Endothelial cell of umbilical vein (primary cell): ENCODE measurements around the gene RPRD2. TPM values are rescaled to one million over a fixed set of nuclear protein-coding genes. Genes with fewer than 3 reads are reported as not detected.
"Not testable (repeated sequence)": the region's sequence is repeated elsewhere in the genome, so short reads cannot be mapped to it uniquely, and the experiment has no call there.

Experiments used
- BruUV-seq: library from RNA; stranded (reverse); fragments of 400-500 nt; replicated peaks from 2 replicates; lab custom pipeline; 2021; lab: Mats Ljungman, UMichigan
- CTCF ChIA-PET: fragments of 300-600, 350-600 bp; sonication (Branson Sonifier 250); formaldehyde crosslinking; loops from one replicate; lab custom pipeline; 2021; ENCODE audit warnings: antibody characterized with exemption, inconsistent platforms; lab: Charles Lee
- POLR2A ChIA-PET: fragments of 300-600, 350-600 bp; sonication (Branson Sonifier 250); formaldehyde crosslinking; loops from one replicate; lab custom pipeline; 2021; ENCODE audit warnings: antibody characterized with exemption, inconsistent platforms; lab: Charles Lee
- DNase-seq: peaks from one replicate; pipeline ENCODE4 v3.0.0-alpha.2; 2011; ENCODE audit warnings: low read depth, low spot score
- FAIRE-seq: peaks from 2 replicates; lab custom pipeline; 2011; peaks lifted over from hg19 to GRCh38; lab: Jason Lieb, UNC
- H2AFZ ChIP-seq: 2 replicates; pipeline ENCODE4 v1.6.0; 2012; ENCODE audit warnings: low read depth, low read length, control low read depth, inconsistent platforms
- H3K27ac ChIP-seq: 2 replicates; pipeline ENCODE4 v1.5.1; 2011; ENCODE audit warnings: low read depth, mild to moderate bottlenecking, control low read depth, low read length, moderate library complexity; ENCODE audit not compliant: insufficient read depth
- H3K27me3 ChIP-seq, 2 experiments: 2 replicates each; pipeline versions ENCODE4 v1.6.0 to v1.6.1; 2011; ENCODE audit warnings: low read length in 2 of 2, mixed read lengths in 1 of 2; ENCODE audit not compliant: control insufficient read depth in 2 of 2, insufficient read depth in 2 of 2
- H3K36me3 ChIP-seq, 2 experiments: 2 replicates in 1 of 2; 3 replicates in 1 of 2; pipeline ENCODE4 v1.5.1; 2011; ENCODE audit warnings: low read length in 2 of 2, mild to moderate bottlenecking in 1 of 2, moderate library complexity in 1 of 2; ENCODE audit not compliant: control insufficient read depth in 2 of 2, insufficient read depth in 2 of 2; ENCODE audit errors: extremely low read depth in 1 of 2
- H3K4me1 ChIP-seq: 3 replicates; pipeline ENCODE4 v1.5.1; 2011; ENCODE audit warnings: mild to moderate bottlenecking, low read length; ENCODE audit not compliant: control insufficient read depth, insufficient read depth; ENCODE audit errors: extremely low read depth
- H3K4me2 ChIP-seq: 2 replicates; pipeline ENCODE4 v1.6.1; 2011; ENCODE audit warnings: low read length, control low read depth, mixed read lengths; ENCODE audit not compliant: insufficient read depth
- H3K4me3 ChIP-seq, 3 experiments: fragments of 200-600 bp in 1 of 3; sonication (generic), shearing (Covaris generic) in 1 of 3; replicated peaks in 1 of 3; 2 replicates each; pipeline ENCODE4 v1.5.1; 2011 to 2016; ENCODE audit warnings: control low read depth in 3 of 3, low read length in 3 of 3, mild to moderate bottlenecking in 2 of 3, inconsistent platforms in 1 of 3, low read depth in 1 of 3, moderate library complexity in 1 of 3; ENCODE audit not compliant: insufficient read depth in 1 of 3
- H3K79me2 ChIP-seq: 2 replicates; pipeline ENCODE4 v1.6.0; 2012; ENCODE audit warnings: low read length, inconsistent platforms; ENCODE audit not compliant: control insufficient read depth, insufficient read depth
- H3K9ac ChIP-seq: replicated peaks from 2 replicates; pipeline ENCODE3; 2011; ENCODE audit warnings: low read length, control low read depth; ENCODE audit not compliant: insufficient read depth; ENCODE audit errors: extremely low read depth
- H3K9me1 ChIP-seq: replicated peaks from 3 replicates; pipeline ENCODE4 v1.6.0; 2011; ENCODE audit warnings: mild to moderate bottlenecking, low read length; ENCODE audit not compliant: control insufficient read depth, insufficient read depth; ENCODE audit errors: extremely low read depth
- H3K9me3 ChIP-seq: replicated peaks from 2 replicates; pipeline ENCODE4 v1.5.1; 2012; ENCODE audit warnings: low read length, inconsistent platforms; ENCODE audit not compliant: control insufficient read depth, insufficient read depth
- H4K20me1 ChIP-seq: replicated peaks from 2 replicates; pipeline ENCODE3; 2011; ENCODE audit warnings: mild to moderate bottlenecking, low read length; ENCODE audit not compliant: control insufficient read depth, insufficient read depth; ENCODE audit errors: extremely low read depth
- EZH2 ChIP-seq: IDR thresholded peaks from 2 replicates; pipeline ENCODE4 v1.6.1; 2012; ENCODE audit warnings: borderline replicate concordance, low read depth, mild to moderate bottlenecking, moderate library complexity, low read length, inconsistent platforms; ENCODE audit not compliant: severe bottlenecking
- GATA2 ChIP-seq: IDR thresholded peaks from 2 replicates; pipeline ENCODE4 v1.7.0; 2011; ENCODE audit warnings: low read depth, mild to moderate bottlenecking, moderate library complexity, mixed read lengths, low read length; ENCODE audit not compliant: insufficient read length, insufficient read depth
- JUN ChIP-seq: IDR thresholded peaks from 2 replicates; pipeline ENCODE4 v1.6.1; 2011; ENCODE audit warnings: borderline replicate concordance, low read depth; ENCODE audit not compliant: insufficient read length, insufficient read depth
- MAX ChIP-seq: IDR thresholded peaks from 2 replicates; pipeline ENCODE4 v1.6.1; 2011; ENCODE audit not compliant: insufficient read depth, insufficient read length
- MYC ChIP-seq: IDR thresholded peaks from one replicate; pipeline ENCODE4 v1.6.1; 2011; ENCODE audit warnings: mild to moderate bottlenecking, low read depth, low read length
- POLR2A ChIP-seq: IDR thresholded peaks from 2 replicates; pipeline ENCODE4 v1.6.1; 2012; ENCODE audit warnings: low read depth, mild to moderate bottlenecking, control low read depth, low read length
- dilution Hi-C: fragments of 300-500 bp; cut with MboI; formaldehyde crosslinking; loops from one replicate; pipeline ENCODE4 v1.15.0; 2019; ENCODE audit warnings: low sequenced_read_pairs; ENCODE audit not compliant: extremely low pct_ligation_motif_present
- intact Hi-C: fragments of 100-400 bp; cut with micrococcal nuclease; formaldehyde crosslinking; loops from one replicate; pipeline ENCODE4 v1.10.0; 2022
- polyA plus RNA-seq, 4 experiments: library from polyadenylated mRNA; depleted of rRNA in 3 of 4; stranded (reverse) in 3 of 4; unstranded in 1 of 4; fragments of >200 nt; gene quantifications; 2 replicates each; pipeline versions ENCODE4 v1.2.1 to v1.2.3, GENCODE V29; 2011 to 2012; ENCODE audit warnings: missing spikeins in 1 of 4
- total RNA-seq: library from RNA; stranded (reverse); gene quantifications from 2 replicates; pipeline ENCODE4 v1.2.3, GENCODE V29; 2021

The RPRD2 gene
- total and polyA plus RNA-seq, 2 donors (not counting 3 experiments of a cell fraction or from before 2014, with no cell fraction given) = 12.9 to 23.9 TPM

GRCh38 chr1:150392627-150393026 is 28.7 kb downstream of the RPRD2 start:
- no peak overlapping the region for H3K27ac ChIP-seq
- CTCF ChIA-PET = no interaction called here
- no peaks in the 10 kb centered on the region for H3K4me1 ChIP-seq
- H3K27me3 ChIP-seq = no peaks in the 10 kb centered on the region
- no peaks in the 10 kb centered on the region for H3K36me3 ChIP-seq
- dilution Hi-C loops (no loop called here), intact Hi-C loops (no loop called here)
- POLR2A ChIA-PET = no interaction called here
- peaks cover 59% of the 10 kb centered on the region for H3K79me2 ChIP-seq
- no peak for FAIRE-seq
- no peaks in the 10 kb centered on the region for H3K9me3 ChIP-seq
- no peak overlapping the region for H3K9ac ChIP-seq
- H3K4me2 ChIP-seq = no peak overlapping the region
- no peaks in the 10 kb centered on the region for H3K9me1 ChIP-seq
- H3K4me3 ChIP-seq = no peak overlapping the region
- TF ChIP-seq JUN = no peak
- no peak for TF ChIP-seq MYC
- no peak for TF ChIP-seq MAX
- TF ChIP-seq POLR2A = no peak
- no peak for TF ChIP-seq GATA2
- no peak for TF ChIP-seq EZH2
- H4K20me1 ChIP-seq = no peaks in the 10 kb centered on the region
- no peak for DNase-seq
- H2AFZ ChIP-seq = no peak overlapping the region
- BruUV-seq = no TSS peak

GRCh38 chr1:150395115-150395514 is 31.2 kb downstream of the RPRD2 start:
- CTCF ChIA-PET = interaction anchor here (0.7 kb wide), 1 partner anchor 15 kb away, joined by 4 read pairs; no protein-coding TSS in a partner anchor
- DNase-seq, BruUV-seq, H3K4me3 ChIP-seq, H3K9ac ChIP-seq, H2AFZ ChIP-seq, H3K27ac ChIP-seq, H4K20me1 ChIP-seq, FAIRE-seq, H3K4me1 ChIP-seq, H3K4me2 ChIP-seq, H3K36me3 ChIP-seq, dilution Hi-C loops, intact Hi-C loops, H3K9me3 ChIP-seq, POLR2A ChIA-PET, H3K9me1 ChIP-seq, H3K27me3 ChIP-seq: not testable (repeated sequence)
- peaks cover 59% of the 10 kb centered on the region for H3K79me2 ChIP-seq
